IPS-15b (cell line): ENCODE measurements around the gene LHX5.
"Not testable (repeated sequence)": the region's sequence is repeated elsewhere in the genome, so short reads cannot be mapped to it uniquely, and the experiment has no call there.

Experiments used
- H3K27me3 ChIP-seq: one replicate; pipeline ENCODE4 v1.6.1; 2013; ENCODE audit warnings: low read length; ENCODE audit not compliant: control insufficient read depth, insufficient read depth
- H3K36me3 ChIP-seq: one replicate; pipeline ENCODE4 v1.6.1; 2013; ENCODE audit warnings: low read length; ENCODE audit not compliant: control insufficient read depth, insufficient read depth
- H3K4me1 ChIP-seq: one replicate; pipeline ENCODE4 v1.6.1; 2013; ENCODE audit warnings: mild to moderate bottlenecking, low read length; ENCODE audit not compliant: control insufficient read depth, insufficient read depth
- H3K4me3 ChIP-seq: one replicate; pipeline ENCODE4 v1.5.1; 2013; ENCODE audit warnings: low read depth, low read length
- H3K9ac ChIP-seq: one replicate; pipeline ENCODE4 v1.6.1; 2013; ENCODE audit warnings: low read depth, mild to moderate bottlenecking, low read length
- H3K9me3 ChIP-seq: one replicate; pipeline ENCODE4 v1.6.1; 2013; ENCODE audit warnings: mild to moderate bottlenecking, low read length; ENCODE audit not compliant: control insufficient read depth, insufficient read depth

LHX5 gene

DNA sequence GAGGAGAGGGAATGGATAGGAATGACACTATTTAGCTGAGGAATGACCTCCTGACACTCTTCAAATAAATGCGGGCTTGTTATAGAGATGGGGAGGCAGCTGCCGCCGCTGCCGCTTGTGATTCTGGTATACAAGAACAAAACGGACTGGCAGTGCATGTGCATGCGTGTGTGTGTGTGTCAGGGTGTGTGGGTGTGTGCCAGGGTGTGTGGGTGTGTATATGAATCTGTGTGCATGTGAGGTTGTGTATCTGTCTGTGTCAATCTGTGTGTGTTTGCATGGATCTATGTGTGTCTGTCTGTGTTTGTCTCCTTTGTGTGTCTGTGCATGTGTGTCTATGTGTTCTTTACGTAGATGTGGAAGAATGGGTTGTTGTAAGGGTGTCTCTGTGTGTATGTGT is 26.0 kb upstream of the LHX5 start:
- Histone ChIP-seq H3K36me3 (no peaks in the 10 kb centered on the region), H3K9me3 (no peaks in the 10 kb centered on the region), H3K4me3 (no peak overlapping the region), H3K27me3 (no peaks in the 10 kb centered on the region), H3K9ac (no peak overlapping the region), H3K4me1 (peaks cover 20% of the 10 kb centered on the region)

DNA sequence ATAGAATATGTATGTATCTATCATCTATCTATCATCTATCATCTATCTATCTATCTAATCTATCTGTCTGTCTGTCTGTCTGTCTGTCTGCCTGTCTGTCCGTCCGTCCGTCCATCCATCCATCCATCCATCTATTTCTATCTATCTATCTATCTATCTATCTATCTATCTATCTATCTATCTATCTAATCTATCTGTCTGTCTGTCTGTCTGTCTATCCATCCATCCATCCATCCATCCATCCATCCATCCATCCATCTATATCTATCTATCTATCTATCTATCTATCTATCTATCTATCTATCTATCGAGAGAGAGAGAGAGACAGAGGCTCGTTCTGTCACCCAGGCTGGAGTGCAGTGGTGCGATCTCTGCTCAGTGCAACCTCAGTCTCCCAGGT is 24.3 kb upstream of the LHX5 start:
- not testable (repeated sequence) for H3K4me1 ChIP-seq, H3K27me3 ChIP-seq, H3K4me3 ChIP-seq, H3K9ac ChIP-seq, H3K9me3 ChIP-seq, H3K36me3 ChIP-seq

DNA sequence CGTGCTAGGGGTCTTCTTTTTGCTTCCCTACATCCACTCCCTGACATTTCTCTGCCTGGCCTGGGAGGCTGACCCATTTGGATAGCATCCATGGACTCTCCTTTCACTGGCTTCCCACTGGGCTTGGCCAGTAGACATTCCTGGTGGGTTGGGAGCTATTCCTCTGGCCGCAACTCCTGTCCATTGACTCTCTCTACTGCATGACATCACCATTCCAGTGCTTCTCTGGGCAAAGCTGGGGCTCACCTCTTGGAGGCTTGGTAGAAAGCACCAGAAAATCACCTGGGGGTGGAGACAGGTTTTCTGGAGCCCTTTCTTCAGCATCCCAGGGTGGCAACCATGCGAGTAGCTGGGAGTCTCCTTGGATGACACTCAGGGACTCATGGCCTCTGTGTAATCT is 16.7 kb upstream of the LHX5 start:
- H3K9me3 ChIP-seq: no peaks in the 10 kb centered on the region
- H3K4me1 ChIP-seq: peaks cover 5% of the 10 kb centered on the region
- H3K36me3 ChIP-seq: no peaks in the 10 kb centered on the region
- H3K27me3 ChIP-seq: peaks cover 26% of the 10 kb centered on the region
- H3K9ac ChIP-seq: no peak overlapping the region
- H3K4me3 ChIP-seq: no peak overlapping the region

- peaks cover 36% of the 10 kb centered on the region for H3K27me3 ChIP-seq
- no peak overlapping the region for H3K4me3 ChIP-seq
- H3K4me1 ChIP-seq: peaks cover 11% of the 10 kb centered on the region
- H3K9ac ChIP-seq: no peak overlapping the region
- H3K9me3 ChIP-seq: no peaks in the 10 kb centered on the region
- no peaks in the 10 kb centered on the region for H3K36me3 ChIP-seq
Measured at GRCh38 chr12:113486722-113487121, 15.1 kb upstream of the LHX5 start.

DNA sequence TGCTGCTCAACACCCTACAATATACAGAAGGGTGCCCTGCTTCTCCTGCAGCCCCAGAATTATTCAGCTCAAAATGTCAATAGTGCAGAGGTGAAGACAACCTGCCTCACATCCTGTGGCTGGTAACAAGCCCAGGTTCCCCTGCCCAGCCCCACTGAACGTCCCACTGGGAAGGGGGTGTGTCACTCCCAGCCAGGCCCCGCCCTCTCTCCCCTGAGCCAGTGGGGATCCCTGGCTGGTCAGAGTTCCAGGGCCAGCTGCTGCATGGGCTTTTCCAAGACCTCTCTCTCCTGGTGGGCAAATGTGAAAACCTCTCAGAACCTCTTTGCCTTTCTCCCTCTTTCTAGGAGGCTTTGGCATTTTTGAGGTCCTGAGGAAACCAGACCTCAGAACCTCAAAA is 13.7 kb upstream of the LHX5 start:
- Histone ChIP-seq H3K9me3 (no peaks in the 10 kb centered on the region), H3K4me3 (no peak overlapping the region), H3K9ac (no peak overlapping the region), H3K36me3 (no peaks in the 10 kb centered on the region), H3K4me1 (peaks cover 15% of the 10 kb centered on the region), H3K27me3 (peaks cover 48% of the 10 kb centered on the region)

GRCh38 chr12:113482334-113482733 is 10.7 kb upstream of the LHX5 start:
- no peak overlapping the region for H3K9ac ChIP-seq
- peaks cover 69% of the 10 kb centered on the region for H3K27me3 ChIP-seq
- H3K36me3 ChIP-seq: no peaks in the 10 kb centered on the region
- peaks cover 22% of the 10 kb centered on the region for H3K4me1 ChIP-seq
- no peak overlapping the region for H3K4me3 ChIP-seq
- no peaks in the 10 kb centered on the region for H3K9me3 ChIP-seq

- peaks cover 79% of the 10 kb centered on the region for H3K27me3 ChIP-seq
- no peaks in the 10 kb centered on the region for H3K36me3 ChIP-seq
- peaks cover 22% of the 10 kb centered on the region for H3K4me1 ChIP-seq
- no peak overlapping the region for H3K9ac ChIP-seq
- no peaks in the 10 kb centered on the region for H3K9me3 ChIP-seq
- peak overlapping the region; percentile 8 for H3K4me3 ChIP-seq
Measured at GRCh38 chr12:113480336-113480971, 8.8 kb upstream of the LHX5 start.

DNA sequence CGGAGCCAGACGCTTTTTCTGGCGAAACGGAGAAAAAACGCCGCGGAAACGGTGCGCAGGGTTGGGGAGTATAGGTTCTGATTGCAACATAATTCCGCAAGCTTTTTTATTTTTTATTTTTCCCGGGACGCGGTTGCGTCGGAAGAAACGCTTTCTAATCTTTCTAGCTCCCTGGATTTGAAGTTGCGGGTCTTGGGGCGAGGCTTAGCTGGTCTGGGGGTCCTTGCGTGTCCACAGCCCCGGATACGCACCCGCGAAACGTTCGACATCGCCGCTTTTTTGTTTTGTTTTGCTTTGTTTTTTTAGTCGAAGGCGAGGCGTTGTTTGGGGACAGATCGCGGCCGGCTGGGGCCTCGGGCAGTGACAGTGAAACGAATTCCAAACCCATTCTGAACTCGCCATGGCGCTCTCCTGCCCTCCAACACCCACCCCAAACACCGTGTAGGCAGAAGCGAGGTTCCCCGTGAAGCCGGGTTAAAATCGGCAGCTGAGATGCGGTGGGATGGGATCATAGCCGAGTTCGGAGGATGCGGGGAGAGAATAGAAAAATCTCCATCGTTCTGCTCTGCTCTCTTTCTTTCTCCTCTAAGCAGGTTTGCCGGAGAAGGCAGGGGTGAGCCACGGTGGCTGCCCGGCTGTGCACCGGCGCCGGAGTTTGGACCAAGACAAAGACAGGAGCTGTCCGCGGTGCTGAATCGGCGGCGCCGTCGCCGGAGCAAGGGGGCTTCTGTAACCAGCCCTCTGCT is 8.1 kb upstream of the LHX5 start:
- Histone ChIP-seq H3K4me1 (peaks cover 18% of the 10 kb centered on the region), H3K9ac (no peak overlapping the region), H3K4me3 (peak overlapping the region; percentile 46), H3K9me3 (no peaks in the 10 kb centered on the region), H3K27me3 (peaks cover 84% of the 10 kb centered on the region), H3K36me3 (no peaks in the 10 kb centered on the region)

GRCh38 chr12:113479216-113479589 is 7.5 kb upstream of the LHX5 start:
- no peaks in the 10 kb centered on the region for H3K36me3 ChIP-seq
- H3K27me3 ChIP-seq: peaks cover 85% of the 10 kb centered on the region
- H3K9me3 ChIP-seq: no peaks in the 10 kb centered on the region
- peak overlapping the region; percentile 46 for H3K4me3 ChIP-seq
- no peak overlapping the region for H3K9ac ChIP-seq
- H3K4me1 ChIP-seq: peaks cover 18% of the 10 kb centered on the region

GRCh38 chr12:113478351-113479011 is 6.8 kb upstream of the LHX5 start:
- H3K9me3 ChIP-seq: no peaks in the 10 kb centered on the region
- peaks cover 18% of the 10 kb centered on the region for H3K4me1 ChIP-seq
- no peaks in the 10 kb centered on the region for H3K36me3 ChIP-seq
- H3K4me3 ChIP-seq: peak overlapping the region; percentile 46
- peaks cover 85% of the 10 kb centered on the region for H3K27me3 ChIP-seq
- H3K9ac ChIP-seq: no peak overlapping the region

- H3K9me3 ChIP-seq: no peaks in the 10 kb centered on the region
- peak overlapping the region; percentile 46 for H3K4me3 ChIP-seq
- no peak overlapping the region for H3K9ac ChIP-seq
- H3K27me3 ChIP-seq: peaks cover 85% of the 10 kb centered on the region
- no peaks in the 10 kb centered on the region for H3K36me3 ChIP-seq
- peaks cover 21% of the 10 kb centered on the region for H3K4me1 ChIP-seq
Measured at GRCh38 chr12:113477842-113478215, 6.2 kb upstream of the LHX5 start.
